Sigmoid colon (tissue), 7 donors: ENCODE results near the gene COG5. TPM values are rescaled to one million over a fixed set of nuclear protein-coding genes. Genes with fewer than 3 reads are reported as not detected.

ENCODE experiments used
- DNase-seq: peaks from one replicate; pipeline ENCODE4 v3.0.0-alpha.2; 2019
- H3K27ac ChIP-seq, 4 donors: fragments of 200-600 bp; sonication (generic); one replicate each; pipeline ENCODE4 v1.5.1; 2016 to 2019; ENCODE audit warnings: mild to moderate bottlenecking in 1 of 4
- H3K27me3 ChIP-seq, 3 donors: fragments of 200-600 bp; sonication (generic); one replicate each; pipeline ENCODE4 v1.5.1; 2019; ENCODE audit warnings: mild to moderate bottlenecking in 1 of 3
- H3K36me3 ChIP-seq, 4 donors: fragments of 200-600 bp; sonication (generic); one replicate each; pipeline ENCODE4 v1.5.1; 2016 to 2019
- H3K4me1 ChIP-seq, 4 donors: fragments of 200-600 bp; sonication (generic); one replicate each; pipeline ENCODE4 v1.5.1; 2017 to 2019
- H3K4me3 ChIP-seq, 4 donors: fragments of 200-600 bp; sonication (generic); one replicate each; pipeline ENCODE4 v1.5.1; 2017 to 2019; ENCODE audit warnings: mild to moderate bottlenecking in 2 of 4, moderate library complexity in 1 of 4
- H3K9me3 ChIP-seq, 4 donors: fragments of 200-600 bp in 3 of 4; sonication (generic) in 3 of 4; one replicate each; pipeline versions ENCODE4 v1.5.1 to v1.6.1; 2013 to 2019
- EP300 ChIP-seq, 4 donors: sonication (generic); formaldehyde crosslinking; IDR thresholded peaks; one replicate each; pipeline ENCODE4 v1.6.1; 2017; ENCODE audit warnings: antibody characterized with exemption in 4 of 4
- POLR2A ChIP-seq, 2 donors: fragments of 450-650 bp; IDR thresholded peaks; one replicate each; pipeline ENCODE4 v1.6.1; 2016; ENCODE audit warnings: antibody characterized with exemption in 2 of 2, mild to moderate bottlenecking in 2 of 2, moderate library complexity in 2 of 2
- POLR2AphosphoS5 ChIP-seq, 4 donors: sonication (generic); formaldehyde crosslinking; IDR thresholded peaks; one replicate each; pipeline ENCODE4 v1.6.1; 2017; ENCODE audit warnings: antibody characterized with exemption in 4 of 4
- WGBS, 2 donors: extraction: QIAGEN DNeasy Blood & Tissue Kit; methylation state at CpG; one replicate each; pipeline ENCODE4 v1.1.7; 2013; 5-methylcytosine and 5-hydroxymethylcytosine counted together
- intact Hi-C: fragments of 100-400 bp; cut with DNase I; formaldehyde crosslinking; loops from one replicate; pipeline ENCODE4 v1.15.1; 2023
- polyA plus RNA-seq, 3 donors: library from polyadenylated mRNA; stranded (reverse); fragments of 200-250 nt; gene quantifications; one replicate each; pipeline ENCODE4 v1.2.3, GENCODE V29; 2013
- total RNA-seq, 4 donors: library from RNA; depleted of rRNA; stranded (reverse); fragments of >200 nt; gene quantifications; one replicate each; pipeline ENCODE4 v1.1.0, GENCODE V29; 2016
- TF ChIP-seq, protein P1 (sequence below), 4 experiments: fragments of 450-650 bp in 3 of 4; fragments of 200-600 bp in 1 of 4; IDR thresholded peaks; one replicate each; pipeline ENCODE4 v1.5.1; 2016 to 2019; ENCODE audit warnings: antibody characterized with exemption in 4 of 4, mild to moderate bottlenecking in 3 of 4, moderate library complexity in 2 of 4
- donor health status: healthy with polysubstance abuse.
- donor health status: Bipolar disorder and iron deficiency.
- donor health status: healthy.

Gene COG5
- total and polyA plus RNA-seq, 7 donors = 11.0 to 73.4 (median 27.6) TPM

DNA sequence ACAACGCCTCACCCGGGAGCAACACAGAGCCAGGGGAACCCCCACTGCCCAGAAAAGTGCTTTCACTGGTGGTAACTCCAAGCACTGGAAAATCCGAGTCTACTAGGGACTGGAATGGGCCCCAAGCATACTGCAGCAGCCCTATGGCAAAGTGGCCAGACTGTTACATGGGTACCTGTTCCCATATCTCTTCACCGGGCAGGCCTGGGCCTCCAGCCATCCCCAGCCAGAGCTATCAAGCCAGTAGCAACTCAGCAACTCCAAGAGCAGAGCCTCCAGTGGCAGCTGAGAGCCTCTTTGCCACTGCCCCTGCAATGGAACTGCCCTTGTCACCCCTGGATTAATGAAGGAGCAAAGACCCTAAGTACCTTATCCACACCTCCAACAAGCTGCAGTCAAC is 321.5 kb downstream of the COG5 start:
- Histone ChIP-seq H3K27me3 (no peaks in the 10 kb centered on the region), H3K27ac (no peak overlapping the region), H3K4me3 (no peak overlapping the region), H3K36me3 (peaks cover 0 to 15% (median 6%) of the 10 kb centered on the region in 4 donors), H3K4me1 (no peaks in the 10 kb centered on the region), H3K9me3 (peaks cover 0 to 5% (median 0%) of the 10 kb centered on the region in 4 donors)
- TF ChIP-seq, protein P1, sequence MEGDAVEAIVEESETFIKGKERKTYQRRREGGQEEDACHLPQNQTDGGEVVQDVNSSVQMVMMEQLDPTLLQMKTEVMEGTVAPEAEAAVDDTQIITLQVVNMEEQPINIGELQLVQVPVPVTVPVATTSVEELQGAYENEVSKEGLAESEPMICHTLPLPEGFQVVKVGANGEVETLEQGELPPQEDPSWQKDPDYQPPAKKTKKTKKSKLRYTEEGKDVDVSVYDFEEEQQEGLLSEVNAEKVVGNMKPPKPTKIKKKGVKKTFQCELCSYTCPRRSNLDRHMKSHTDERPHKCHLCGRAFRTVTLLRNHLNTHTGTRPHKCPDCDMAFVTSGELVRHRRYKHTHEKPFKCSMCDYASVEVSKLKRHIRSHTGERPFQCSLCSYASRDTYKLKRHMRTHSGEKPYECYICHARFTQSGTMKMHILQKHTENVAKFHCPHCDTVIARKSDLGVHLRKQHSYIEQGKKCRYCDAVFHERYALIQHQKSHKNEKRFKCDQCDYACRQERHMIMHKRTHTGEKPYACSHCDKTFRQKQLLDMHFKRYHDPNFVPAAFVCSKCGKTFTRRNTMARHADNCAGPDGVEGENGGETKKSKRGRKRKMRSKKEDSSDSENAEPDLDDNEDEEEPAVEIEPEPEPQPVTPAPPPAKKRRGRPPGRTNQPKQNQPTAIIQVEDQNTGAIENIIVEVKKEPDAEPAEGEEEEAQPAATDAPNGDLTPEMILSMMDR (IDR thresholded peaks at IDR 0.05) = no peak
- no peak for TF ChIP-seq EP300 (IDR thresholded peaks at IDR 0.05)
- no peak for DNase-seq
- WGBS, 2 donors = 98% methylated on average over 4 of the region's 4 CpGs
- intact Hi-C loops = no loop called here

DNA sequence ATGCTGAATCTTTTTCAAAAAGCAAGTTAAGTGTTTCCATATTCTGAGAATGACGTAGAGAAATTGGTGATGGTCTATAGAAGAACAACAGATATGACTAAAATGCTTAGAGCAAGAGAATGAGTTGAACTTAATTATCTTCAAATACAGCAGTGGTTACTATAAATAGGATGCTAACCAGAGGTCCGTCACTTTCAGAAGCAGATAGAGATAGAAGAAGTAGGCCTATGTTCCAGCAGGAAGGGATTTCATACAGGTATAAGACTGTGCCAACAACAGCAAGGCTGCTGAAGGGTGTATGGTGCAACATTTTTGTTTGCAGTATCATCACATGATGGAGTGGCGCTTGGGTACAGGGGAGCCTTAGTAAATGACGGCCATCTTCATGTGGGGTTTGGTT is 326.3 kb downstream of the COG5 start:
- 95% methylated on average over 4 of the region's 4 CpGs for WGBS, 2 donors
- no peaks in the 10 kb centered on the region for H3K27me3 ChIP-seq
- H3K9me3 ChIP-seq = no peaks in the 10 kb centered on the region
- H3K4me3 ChIP-seq = no peak overlapping the region
- no peak for DNase-seq
- H3K27ac ChIP-seq = no peak overlapping the region
- TF ChIP-seq POLR2A (IDR thresholded peaks at IDR 0.05) (no peak), EP300 (IDR thresholded peaks at IDR 0.05) (no peak), POLR2AphosphoS5 (IDR thresholded peaks at IDR 0.05) (no peak)
- TF ChIP-seq, protein P1 (IDR thresholded peaks at IDR 0.05) = no peak
- no peaks in the 10 kb centered on the region for H3K36me3 ChIP-seq
- intact Hi-C loops = no loop called here
- H3K4me1 ChIP-seq = no peaks in the 10 kb centered on the region

DNA sequence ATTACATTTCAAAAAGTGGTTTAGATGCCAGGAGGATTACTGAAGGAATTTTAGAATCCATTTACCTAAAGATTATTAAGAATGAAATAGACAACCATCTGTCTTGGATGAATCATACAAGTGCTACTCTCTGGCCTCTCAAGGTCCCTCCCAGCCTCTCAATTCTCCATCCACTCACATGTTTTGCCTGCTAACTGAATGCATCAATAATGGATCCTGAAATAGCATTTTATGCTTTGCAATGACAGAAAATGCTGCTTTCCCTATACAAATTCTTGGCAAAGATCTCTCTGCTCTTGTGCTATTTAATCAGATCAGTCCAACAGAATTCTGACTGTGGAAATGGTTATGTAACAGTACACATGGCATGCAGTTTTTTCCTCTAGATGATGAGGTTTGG is 326.9 kb downstream of the COG5 start:
- TF ChIP-seq, protein P1 (IDR thresholded peaks at IDR 0.05) = no peak
- TF ChIP-seq EP300 (IDR thresholded peaks at IDR 0.05) (no peak), POLR2AphosphoS5 (IDR thresholded peaks at IDR 0.05) (no peak), POLR2A (IDR thresholded peaks at IDR 0.05) (no peak)
- no peak for DNase-seq
- Histone ChIP-seq H3K4me1 (no peaks in the 10 kb centered on the region), H3K36me3 (no peaks in the 10 kb centered on the region), H3K27ac (no peak overlapping the region), H3K27me3 (no peaks in the 10 kb centered on the region), H3K4me3 (no peak overlapping the region), H3K9me3 (no peaks in the 10 kb centered on the region)
- intact Hi-C loops = no loop called here

DNA sequence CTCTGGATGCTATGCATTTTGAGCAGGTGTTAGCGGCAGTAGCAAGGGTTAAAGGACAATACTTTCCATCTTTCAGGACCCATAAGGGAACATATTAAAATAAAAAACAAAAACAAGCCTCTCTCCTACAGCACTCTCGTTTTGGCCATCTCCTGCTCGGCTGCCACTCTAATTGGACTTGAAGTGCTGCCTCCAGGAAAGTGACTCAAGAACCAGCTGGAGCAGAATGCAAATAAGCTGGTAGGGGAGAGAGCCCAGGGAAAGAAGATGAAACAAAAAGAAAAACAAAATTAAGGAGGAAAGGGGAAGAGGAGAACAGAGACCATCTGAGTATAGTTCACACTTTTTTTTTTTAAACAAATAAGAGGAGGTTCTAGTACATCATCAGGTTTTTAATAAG is 329.3 kb downstream of the COG5 start:
- H3K27ac ChIP-seq = no peak overlapping the region
- no peaks in the 10 kb centered on the region for H3K27me3 ChIP-seq
- peaks cover 0 to 9% (median 0%) of the 10 kb centered on the region in 4 donors for H3K36me3 ChIP-seq
- H3K9me3 ChIP-seq = no peaks in the 10 kb centered on the region
- intact Hi-C loops = no loop called here
- H3K4me1 ChIP-seq = no peaks in the 10 kb centered on the region
- DNase-seq = no peak
- TF ChIP-seq POLR2A (IDR thresholded peaks at IDR 0.05) (no peak), POLR2AphosphoS5 (IDR thresholded peaks at IDR 0.05) (no peak)
- TF ChIP-seq, protein P1 (IDR thresholded peaks at IDR 0.05) = no peak
- no peak overlapping the region for H3K4me3 ChIP-seq
- WGBS, 2 donors = 78 to 87% methylated on average over 3 of the region's 3 CpGs

DNA sequence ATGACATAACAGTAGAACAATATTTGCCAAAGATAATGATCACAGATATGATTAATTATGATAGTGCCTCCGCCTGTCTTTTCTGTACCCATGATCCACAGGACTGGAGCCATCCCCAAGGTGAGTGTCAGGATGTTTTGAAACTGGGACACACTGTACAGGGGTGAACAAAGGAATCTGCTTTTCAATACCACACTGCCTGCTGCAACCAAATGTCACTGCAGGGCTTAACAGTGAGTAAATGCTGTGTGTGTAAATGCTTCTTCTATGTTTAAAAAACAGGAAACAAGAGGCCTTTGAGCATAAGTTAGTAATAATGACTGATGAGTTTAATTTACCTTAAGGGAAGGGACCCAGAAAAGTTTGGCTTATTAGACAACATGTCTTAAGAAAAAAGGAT is 329.7 kb downstream of the COG5 start:
- H3K9me3 ChIP-seq = no peaks in the 10 kb centered on the region
- peaks cover 0 to 14% (median 0%) of the 10 kb centered on the region in 4 donors for H3K36me3 ChIP-seq
- H3K27me3 ChIP-seq = no peaks in the 10 kb centered on the region
- no peak overlapping the region for H3K27ac ChIP-seq
- intact Hi-C loops = no loop called here
- no peaks in the 10 kb centered on the region for H3K4me1 ChIP-seq
- WGBS, 2 donors = 73 to 85% methylated on average over 1 of the region's 1 CpG
- DNase-seq = no peak
- H3K4me3 ChIP-seq = no peak overlapping the region
- TF ChIP-seq POLR2AphosphoS5 (IDR thresholded peaks at IDR 0.05) (no peak), EP300 (IDR thresholded peaks at IDR 0.05) (no peak), POLR2A (IDR thresholded peaks at IDR 0.05) (no peak)
- TF ChIP-seq, protein P1 (IDR thresholded peaks at IDR 0.05) = no peak
